IPS-NIHi7 (cell line): ENCODE data around the gene KATNB1.
"Not testable (repeated sequence)": the region's sequence is repeated elsewhere in the genome, so short reads cannot be mapped to it uniquely, and the experiment has no call there.

ENCODE experiments used
- DNase-seq: peaks from one replicate; pipeline ENCODE4 v3.0.0; 2012; ENCODE audit warnings: mixed read lengths; ENCODE audit errors: extremely low spot score

Gene KATNB1

GRCh38 chr16:57743458-57743857, 7.9 kb downstream of the KATNB1 start:
- no peak for DNase-seq

- no peak for DNase-seq
These were observed 8.5 kb downstream of the KATNB1 start for GRCh38 chr16:57743886-57744641.

GRCh38 chr16:57744642-57744903, 9.0 kb downstream of the KATNB1 start:
- no peak for DNase-seq

- no peak for DNase-seq
These were observed 10.2 kb downstream of the KATNB1 start for GRCh38 chr16:57745768-57746167.

GRCh38 chr16:57746316-57746715, 10.7 kb downstream of the KATNB1 start:
- not testable (repeated sequence) for DNase-seq

- no peak for DNase-seq
These were observed 11.5 kb downstream of the KATNB1 start for GRCh38 chr16:57747091-57747490.

GRCh38 chr16:57747496-57747895, 11.9 kb downstream of the KATNB1 start:
- no peak for DNase-seq

- no peak for DNase-seq
These were observed 12.4 kb downstream of the KATNB1 start for GRCh38 chr16:57747996-57748395.

GRCh38 chr16:57748596-57748995, 13.0 kb downstream of the KATNB1 start:
- no peak for DNase-seq

- DNase-seq, result no peak
These were observed 13.6 kb downstream of the KATNB1 start for GRCh38 chr16:57749101-57749692.

GRCh38 chr16:57749856-57750452, 14.4 kb downstream of the KATNB1 start:
- no peak for DNase-seq

- DNase-seq, result no peak
These were observed 15.4 kb downstream of the KATNB1 start for GRCh38 chr16:57750796-57751538.

- DNase-seq, result no peak
These were observed 16.1 kb downstream of the KATNB1 start for GRCh38 chr16:57751539-57752202.

GRCh38 chr16:57752203-57752580, 16.6 kb downstream of the KATNB1 start:
- DNase-seq, result no peak

- no peak for DNase-seq
These were observed 17.2 kb downstream of the KATNB1 start for GRCh38 chr16:57752581-57753447.

- DNase-seq, result no peak
These were observed 18.1 kb downstream of the KATNB1 start for GRCh38 chr16:57753448-57754353.

GRCh38 chr16:57754354-57755060, 18.9 kb downstream of the KATNB1 start:
- DNase-seq, result no peak

- DNase-seq, result no peak
These were observed 19.6 kb downstream of the KATNB1 start for GRCh38 chr16:57755061-57755684.
